SU-DHL-6 (cell line): ENCODE measurements around the gene DENND1B.

Source experiments
- H2AFZ ChIP-seq: fragments of 200-600 bp; sonication (generic); 2 replicates; pipeline ENCODE4 v1.6.1; 2014; ENCODE audit warnings: low read depth, mild to moderate bottlenecking, moderate library complexity, mixed read lengths, antibody characterized with exemption, low read length; ENCODE audit not compliant: severe bottlenecking
- H3F3A ChIP-seq: fragments of 200-600 bp; shearing (Covaris generic); 2 replicates; pipeline ENCODE4 v1.6.0; 2016; ENCODE audit warnings: antibody characterized with exemption, mild to moderate bottlenecking; ENCODE audit not compliant: insufficient read depth
- H3K27ac ChIP-seq: fragments of 200-600 bp; sonication (generic); 2 replicates; pipeline ENCODE4 v1.5.1; 2016; ENCODE audit warnings: low read depth, mild to moderate bottlenecking, low read length, moderate library complexity, mixed read lengths
- H3K27me3 ChIP-seq: fragments of 200-600 bp; sonication (generic), shearing (Covaris generic); 2 replicates; pipeline ENCODE4 v1.6.0; 2014; ENCODE audit warnings: mild to moderate bottlenecking, low read length
- H3K36me3 ChIP-seq: fragments of 200-600 bp; sonication (generic); 2 replicates; pipeline ENCODE4 v1.6.1; 2014; ENCODE audit warnings: mild to moderate bottlenecking, low read length, mixed read lengths
- H3K4me2 ChIP-seq: fragments of 300-600, 200-600 bp; shearing (Covaris generic), sonication (generic); 2 replicates; pipeline ENCODE4 v1.6.0; 2014; ENCODE audit warnings: low read length, low read depth, mild to moderate bottlenecking; ENCODE audit not compliant: poor library complexity, severe bottlenecking
- H3K4me3 ChIP-seq: fragments of 200-600 bp; sonication (generic); 2 replicates; pipeline ENCODE4 v1.5.1; 2014; ENCODE audit warnings: antibody characterized with exemption, low read length, mild to moderate bottlenecking, mixed read lengths; ENCODE audit not compliant: insufficient read depth, poor library complexity, severe bottlenecking
- H3K79me2 ChIP-seq: fragments of 200-600 bp; sonication (generic); 2 replicates; pipeline ENCODE4 v1.6.1; 2014; ENCODE audit warnings: mild to moderate bottlenecking, low read length, moderate library complexity; ENCODE audit not compliant: insufficient read depth
- H3K9ac ChIP-seq: fragments of 200-600 bp; sonication (generic); 2 replicates; pipeline ENCODE4 v1.7.0; 2014; ENCODE audit warnings: mild to moderate bottlenecking, low read length
- H3K9me2 ChIP-seq: fragments of 200-600 bp; sonication (generic); replicated peaks from 2 replicates; pipeline ENCODE4 v1.6.1; 2014; ENCODE audit warnings: low read length; ENCODE audit not compliant: insufficient read depth
- H3K9me3 ChIP-seq: fragments of 200-600 bp; sonication (generic); 2 replicates; pipeline ENCODE4 v1.6.1; 2014; ENCODE audit warnings: low read length, mixed read lengths; ENCODE audit not compliant: insufficient read depth
- H4K20me1 ChIP-seq: fragments of 200-600 bp; sonication (generic); 2 replicates; pipeline ENCODE4 v1.6.1; 2014; ENCODE audit warnings: low read depth, mild to moderate bottlenecking, antibody characterized with exemption, low read length, moderate library complexity, mixed read lengths
- CTCF ChIP-seq: fragments of 200-600 bp; sonication (generic); IDR thresholded peaks from one replicate; pipeline ENCODE4 v1.5.1; 2017; ENCODE audit warnings: antibody characterized with exemption, mild to moderate bottlenecking, low read length, moderate library complexity; ENCODE audit not compliant: insufficient read depth, poor library complexity, severe bottlenecking
- EZH2phosphoT487 ChIP-seq: fragments of 200-600 bp; sonication (generic), shearing (Covaris generic); conservative IDR thresholded peaks from 2 replicates; pipeline ENCODE4 v1.6.1; 2018; ENCODE audit warnings: mild to moderate bottlenecking, antibody characterized with exemption, low read length, moderate library complexity, mixed read lengths

The DENND1B gene

GRCh38 chr1:197472141-197472540 lies 303.1 kb downstream of the DENND1B start:
- no peaks in the 10 kb centered on the region for H3K36me3 ChIP-seq

GRCh38 chr1:197471248-197471985 lies 303.9 kb downstream of the DENND1B start:
- Histone ChIP-seq H3K27me3 (no peaks in the 10 kb centered on the region), H3K9me2 (no peaks in the 10 kb centered on the region), H3K79me2 (no peaks in the 10 kb centered on the region), H3K4me2 (no peak overlapping the region), H3K36me3 (no peaks in the 10 kb centered on the region), H3K4me3 (no peak overlapping the region), H3K9me3 (no peaks in the 10 kb centered on the region), H3F3A (no peaks in the 10 kb centered on the region), H3K9ac (no peak overlapping the region), H2AFZ (no peak overlapping the region), H4K20me1 (no peaks in the 10 kb centered on the region), H3K27ac (no peak overlapping the region)
- no peak for TF ChIP-seq CTCF
- TF ChIP-seq EZH2phosphoT487: no peak

More at GRCh38 chr1:197472141-197472540, 303.1 kb downstream of the DENND1B start:
- Histone ChIP-seq H3F3A (no peaks in the 10 kb centered on the region), H2AFZ (no peak overlapping the region), H3K9me3 (no peaks in the 10 kb centered on the region), H3K79me2 (no peaks in the 10 kb centered on the region), H3K4me3 (no peak overlapping the region), H4K20me1 (no peaks in the 10 kb centered on the region), H3K9me2 (no peaks in the 10 kb centered on the region), H3K4me2 (no peak overlapping the region), H3K9ac (no peak overlapping the region), H3K27me3 (no peaks in the 10 kb centered on the region), H3K27ac (no peak overlapping the region)
- TF ChIP-seq EZH2phosphoT487: no peak
- no peak for TF ChIP-seq CTCF

- H3K4me3 ChIP-seq: no peak overlapping the region
Observed at GRCh38 chr1:197470330-197470729, 304.9 kb downstream of the DENND1B start.

More at GRCh38 chr1:197470330-197470729, 304.9 kb downstream of the DENND1B start:
- Histone ChIP-seq H3K27me3 (no peaks in the 10 kb centered on the region), H3F3A (no peaks in the 10 kb centered on the region), H3K9me2 (no peaks in the 10 kb centered on the region), H3K4me2 (no peak overlapping the region), H3K79me2 (no peaks in the 10 kb centered on the region), H3K27ac (no peak overlapping the region), H3K9ac (no peak overlapping the region), H3K9me3 (no peaks in the 10 kb centered on the region), H2AFZ (no peak overlapping the region), H4K20me1 (no peaks in the 10 kb centered on the region), H3K36me3 (no peaks in the 10 kb centered on the region)
- no peak for TF ChIP-seq CTCF
- TF ChIP-seq EZH2phosphoT487: no peak
